Hepatocyte (in vitro differentiated cells): ENCODE measurements around the gene AREL1.

Source experiments
- EZH2 ChIP-seq: fragments of 200-600 bp; sonication (generic); IDR thresholded peaks from 2 replicates; pipeline ENCODE4 v1.6.1; 2016; ENCODE audit warnings: antibody characterized with exemption, mild to moderate bottlenecking, borderline replicate concordance
- TF ChIP-seq, protein P1 (sequence below): fragments of 200-600 bp; sonication (generic); IDR thresholded peaks from 2 replicates; pipeline ENCODE4 v1.5.1; 2016; ENCODE audit warnings: antibody characterized with exemption, mild to moderate bottlenecking; ENCODE audit not compliant: poor library complexity

DNA sequence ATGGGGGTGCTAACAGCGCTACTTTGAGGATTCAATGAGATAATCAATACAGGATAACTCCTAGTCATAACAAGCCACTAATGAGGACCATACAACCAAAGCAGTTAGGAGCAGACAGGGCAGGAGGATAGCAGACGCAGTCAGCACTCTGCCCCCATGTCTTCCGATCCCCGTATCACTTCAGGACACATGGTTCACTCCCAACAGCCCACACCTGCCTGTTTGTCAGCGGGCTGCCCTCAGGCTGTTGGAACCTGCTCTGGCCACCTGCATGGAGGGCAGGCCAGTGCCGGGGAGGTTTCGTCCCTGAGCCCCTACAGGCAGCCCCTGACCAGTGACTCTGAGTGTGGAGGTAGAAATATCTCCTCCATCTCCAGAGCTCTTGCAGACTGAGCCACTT is 63.7 kb downstream of the AREL1 start:
- TF ChIP-seq, protein P1, sequence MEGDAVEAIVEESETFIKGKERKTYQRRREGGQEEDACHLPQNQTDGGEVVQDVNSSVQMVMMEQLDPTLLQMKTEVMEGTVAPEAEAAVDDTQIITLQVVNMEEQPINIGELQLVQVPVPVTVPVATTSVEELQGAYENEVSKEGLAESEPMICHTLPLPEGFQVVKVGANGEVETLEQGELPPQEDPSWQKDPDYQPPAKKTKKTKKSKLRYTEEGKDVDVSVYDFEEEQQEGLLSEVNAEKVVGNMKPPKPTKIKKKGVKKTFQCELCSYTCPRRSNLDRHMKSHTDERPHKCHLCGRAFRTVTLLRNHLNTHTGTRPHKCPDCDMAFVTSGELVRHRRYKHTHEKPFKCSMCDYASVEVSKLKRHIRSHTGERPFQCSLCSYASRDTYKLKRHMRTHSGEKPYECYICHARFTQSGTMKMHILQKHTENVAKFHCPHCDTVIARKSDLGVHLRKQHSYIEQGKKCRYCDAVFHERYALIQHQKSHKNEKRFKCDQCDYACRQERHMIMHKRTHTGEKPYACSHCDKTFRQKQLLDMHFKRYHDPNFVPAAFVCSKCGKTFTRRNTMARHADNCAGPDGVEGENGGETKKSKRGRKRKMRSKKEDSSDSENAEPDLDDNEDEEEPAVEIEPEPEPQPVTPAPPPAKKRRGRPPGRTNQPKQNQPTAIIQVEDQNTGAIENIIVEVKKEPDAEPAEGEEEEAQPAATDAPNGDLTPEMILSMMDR: no peak
- TF ChIP-seq EZH2: no peak
